Cardiac fibroblast (primary cell): Measurements from ENCODE around the gene PDGFC.

ENCODE experiments used
- DNase-seq, 2 donors: peaks; one replicate each; pipeline versions ENCODE4 v3.0.0 to v3.0.0-alpha.2; 2010; ENCODE audit warnings: low read depth in 2 of 2
- H3K4me3 ChIP-seq, 2 donors: replicated peaks in 1 of 2; 1 replicate in 1 of 2; 2 replicates in 1 of 2; pipeline ENCODE4 v1.5.1; 2011; ENCODE audit warnings: low read depth in 2 of 2, low read length in 2 of 2, mild to moderate bottlenecking in 2 of 2, moderate library complexity in 1 of 2
- TF ChIP-seq, protein P1 (sequence below): IDR thresholded peaks from one replicate; pipeline ENCODE4 v1.5.1; 2011; ENCODE audit warnings: low read depth, mild to moderate bottlenecking, low read length, inconsistent platforms

Gene PDGFC

GRCh38 chr4:156765277-156765676, 206.3 kb downstream of the PDGFC start:
- TF ChIP-seq, protein P1, sequence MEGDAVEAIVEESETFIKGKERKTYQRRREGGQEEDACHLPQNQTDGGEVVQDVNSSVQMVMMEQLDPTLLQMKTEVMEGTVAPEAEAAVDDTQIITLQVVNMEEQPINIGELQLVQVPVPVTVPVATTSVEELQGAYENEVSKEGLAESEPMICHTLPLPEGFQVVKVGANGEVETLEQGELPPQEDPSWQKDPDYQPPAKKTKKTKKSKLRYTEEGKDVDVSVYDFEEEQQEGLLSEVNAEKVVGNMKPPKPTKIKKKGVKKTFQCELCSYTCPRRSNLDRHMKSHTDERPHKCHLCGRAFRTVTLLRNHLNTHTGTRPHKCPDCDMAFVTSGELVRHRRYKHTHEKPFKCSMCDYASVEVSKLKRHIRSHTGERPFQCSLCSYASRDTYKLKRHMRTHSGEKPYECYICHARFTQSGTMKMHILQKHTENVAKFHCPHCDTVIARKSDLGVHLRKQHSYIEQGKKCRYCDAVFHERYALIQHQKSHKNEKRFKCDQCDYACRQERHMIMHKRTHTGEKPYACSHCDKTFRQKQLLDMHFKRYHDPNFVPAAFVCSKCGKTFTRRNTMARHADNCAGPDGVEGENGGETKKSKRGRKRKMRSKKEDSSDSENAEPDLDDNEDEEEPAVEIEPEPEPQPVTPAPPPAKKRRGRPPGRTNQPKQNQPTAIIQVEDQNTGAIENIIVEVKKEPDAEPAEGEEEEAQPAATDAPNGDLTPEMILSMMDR: no peak
- DNase-seq: peak; percentile 24 to 41
- no peak overlapping the region for H3K4me3 ChIP-seq

DNA sequence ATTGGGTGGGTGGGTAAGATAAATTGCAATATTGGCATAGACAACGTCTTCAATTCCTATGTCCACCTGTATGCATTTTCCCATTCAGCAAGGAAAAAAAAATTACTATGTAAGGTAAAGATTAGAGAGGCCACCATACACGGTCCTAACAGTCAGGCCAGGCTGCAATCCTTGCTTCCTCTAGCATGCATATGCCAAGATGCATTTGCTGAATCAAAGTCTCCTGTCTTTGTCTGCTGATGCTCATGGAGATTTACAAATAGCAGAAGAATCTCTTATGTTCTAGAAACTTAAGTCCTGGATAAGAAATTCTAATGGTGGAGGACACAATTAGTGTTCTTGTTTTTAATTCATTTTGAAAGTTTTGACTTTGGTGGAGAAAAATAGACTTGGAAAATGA, 206.8 kb downstream of the PDGFC start:
- no peak overlapping the region for H3K4me3 ChIP-seq
- no peak for DNase-seq
- TF ChIP-seq, protein P1: no peak

GRCh38 chr4:156764145-156764544, 207.5 kb downstream of the PDGFC start:
- peak; percentile 51 to 67 for DNase-seq
- no peak overlapping the region for H3K4me3 ChIP-seq
- TF ChIP-seq, protein P1: no peak

- no peak overlapping the region for H3K4me3 ChIP-seq
- DNase-seq: peak in 1 of 2 donors; percentile 33
- TF ChIP-seq, protein P1: no peak
Measured at GRCh38 chr4:156763511-156763910, 208.1 kb downstream of the PDGFC start.

GRCh38 chr4:156762851-156763250, 208.7 kb downstream of the PDGFC start:
- H3K4me3 ChIP-seq: no peak overlapping the region
- TF ChIP-seq, protein P1: no peak
- DNase-seq: no peak

DNA sequence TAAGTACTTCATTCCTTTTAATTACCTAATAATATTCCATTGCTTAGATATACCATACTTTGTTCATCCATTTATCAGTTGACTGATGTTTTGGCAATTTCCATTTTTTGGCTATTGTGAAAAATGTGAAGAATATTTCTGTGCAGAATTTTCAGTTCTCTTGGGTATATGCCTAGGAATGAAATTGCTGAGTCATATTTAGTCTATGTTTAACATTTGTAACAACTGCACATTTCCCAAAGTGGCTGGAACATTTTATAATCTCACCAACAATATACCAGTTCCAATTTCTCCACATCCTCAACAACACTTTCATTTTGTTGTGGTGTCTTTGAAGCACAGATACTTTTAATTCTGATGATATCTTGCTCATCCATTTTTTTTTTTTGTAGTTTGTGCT, 215.5 kb downstream of the PDGFC start:
- TF ChIP-seq, protein P1: no peak
- H3K4me3 ChIP-seq: no peak overlapping the region
- peak; percentile 40 to 68 for DNase-seq
